ENCODE results near the gene TNIP2. TPM values are rescaled to one million over a fixed set of nuclear protein-coding genes. Genes with fewer than 3 reads are reported as not detected.

TNIP2 gene
- total and polyA plus RNA-seq, 2 of the 13 experiments (the other 11 are each of a cell fraction or from before 2014, with no cell fraction given) = 25.6 to 38.0 TPM

GRCh38 chr4:2792711-2793585 lies 36.8 kb upstream of the TNIP2 start, which contains the start of gene SH3BP2 (continued):
- no peak for TF ChIP-seq STAG1 (CRISPR knock-in tag; IDR thresholded peaks at IDR 0.05)
- no peak for TF ChIP-seq TAF15 (IDR thresholded peaks at IDR 0.05; ENCODE audit: low read depth, low read length, poor library complexity, severe bottlenecking)
- no peak for TF ChIP-seq HCFC1 (IDR thresholded peaks at IDR 0.05; ENCODE audit: low read depth, low read length)
- peak; percentile 61; the same call in 1 of the 2 replicates for TF ChIP-seq ZNF792 (CRISPR knock-in tag; IDR thresholded peaks at IDR 0.05)
- TF ChIP-seq NFYC (CRISPR knock-in tag; IDR thresholded peaks at IDR 0.05) = 0 out of 2 replicates have a peak, but pooled peaks have one; percentile 30
- peak; percentile 95 for TF ChIP-seq TOPORS (CRISPR knock-in tag; IDR thresholded peaks at IDR 0.05)
- TF ChIP-seq ZFYVE20 (CRISPR knock-in tag; IDR thresholded peaks at IDR 0.05; ENCODE audit: borderline replicate concordance, low read depth) = no peak
- 0 out of 2 replicates have a peak, but pooled peaks have one; percentile 46 for TF ChIP-seq ZNF20 (CRISPR knock-in tag; IDR thresholded peaks at IDR 0.05)
- TF ChIP-seq HOXA7 (CRISPR knock-in tag; IDR thresholded peaks at IDR 0.05) = no peak
- no peak for TF ChIP-seq PAXIP1 (CRISPR knock-in tag; conservative IDR thresholded peaks at IDR 0.05)
- no peak for TF ChIP-seq SRF (IDR thresholded peaks at IDR 0.05; ENCODE audit: low read depth, low read length)
- TF ChIP-seq ZNF44 (CRISPR knock-in tag; IDR thresholded peaks at IDR 0.05) = no peak
- no peak for TF ChIP-seq ZNF839 (CRISPR knock-in tag; IDR thresholded peaks at IDR 0.05; ENCODE audit: borderline replicate concordance)
- TF ChIP-seq PPARG (CRISPR knock-in tag; conservative IDR thresholded peaks at IDR 0.05) = 0 out of 2 replicates have a peak, but pooled peaks have one; percentile 27
- no peak for TF ChIP-seq MATR3 (CRISPR knock-in tag; IDR thresholded peaks at IDR 0.05)
- TF ChIP-seq PHB2 (IDR thresholded peaks at IDR 0.05; ENCODE audit: partially characterized antibody) = no peak
- no peak for TF ChIP-seq ZNF747 (CRISPR knock-in tag; IDR thresholded peaks at IDR 0.05; ENCODE audit: borderline replicate concordance)
- TF ChIP-seq MAFG (CRISPR knock-in tag; IDR thresholded peaks at IDR 0.05) = peak; percentile 33; the same call in 1 of the 2 replicates
- TF ChIP-seq ZFY (CRISPR knock-in tag; IDR thresholded peaks at IDR 0.05) = peak; percentile 80
- TF ChIP-seq IKZF4 (CRISPR knock-in tag; IDR thresholded peaks at IDR 0.05; ENCODE audit: borderline replicate concordance, low read depth, not compliant biosample characterization) = peak; percentile 66
- TF ChIP-seq MED13 (CRISPR knock-in tag; IDR thresholded peaks at IDR 0.05) = peak; percentile 73; the same call in 1 of the 2 replicates
- TF ChIP-seq ZNF75D (CRISPR knock-in tag; IDR thresholded peaks at IDR 0.05; ENCODE audit: borderline replicate concordance) = no peak; the same call in 1 of the 2 replicates
- TF ChIP-seq ZFX (CRISPR knock-in tag; IDR thresholded peaks at IDR 0.05; ENCODE audit: low read depth) = peak; percentile 66
- no peak for TF ChIP-seq ZNF10 (CRISPR knock-in tag; IDR thresholded peaks at IDR 0.05; ENCODE audit: borderline replicate concordance, low read depth)
- no peak for TF ChIP-seq RNF2 (conservative IDR thresholded peaks at IDR 0.05; ENCODE audit: low read depth)
- TF ChIP-seq ERF (CRISPR knock-in tag; IDR thresholded peaks at IDR 0.05) = peak; percentile 71
- TF ChIP-seq ZNF546 (CRISPR knock-in tag; conservative IDR thresholded peaks at IDR 0.05) = peak; percentile 82; the same call in 1 of the 2 replicates
- TF ChIP-seq ZBTB7A (CRISPR knock-in tag; IDR thresholded peaks at IDR 0.05) = peak; percentile 72; the same call in 1 of the 2 replicates
- TF ChIP-seq ZNF234 (CRISPR knock-in tag; conservative IDR thresholded peaks at IDR 0.05) = peak; percentile 63; the same call in 1 of the 2 replicates
